Bone marrow (tissue), 2 donors: ENCODE measurements around the gene RBM28.

Experiments used
- DNase-seq, 2 donors: peaks; one replicate each; lab custom pipeline; 2025; lab: John Stamatoyannopoulos, UW

Gene RBM28, protein sequence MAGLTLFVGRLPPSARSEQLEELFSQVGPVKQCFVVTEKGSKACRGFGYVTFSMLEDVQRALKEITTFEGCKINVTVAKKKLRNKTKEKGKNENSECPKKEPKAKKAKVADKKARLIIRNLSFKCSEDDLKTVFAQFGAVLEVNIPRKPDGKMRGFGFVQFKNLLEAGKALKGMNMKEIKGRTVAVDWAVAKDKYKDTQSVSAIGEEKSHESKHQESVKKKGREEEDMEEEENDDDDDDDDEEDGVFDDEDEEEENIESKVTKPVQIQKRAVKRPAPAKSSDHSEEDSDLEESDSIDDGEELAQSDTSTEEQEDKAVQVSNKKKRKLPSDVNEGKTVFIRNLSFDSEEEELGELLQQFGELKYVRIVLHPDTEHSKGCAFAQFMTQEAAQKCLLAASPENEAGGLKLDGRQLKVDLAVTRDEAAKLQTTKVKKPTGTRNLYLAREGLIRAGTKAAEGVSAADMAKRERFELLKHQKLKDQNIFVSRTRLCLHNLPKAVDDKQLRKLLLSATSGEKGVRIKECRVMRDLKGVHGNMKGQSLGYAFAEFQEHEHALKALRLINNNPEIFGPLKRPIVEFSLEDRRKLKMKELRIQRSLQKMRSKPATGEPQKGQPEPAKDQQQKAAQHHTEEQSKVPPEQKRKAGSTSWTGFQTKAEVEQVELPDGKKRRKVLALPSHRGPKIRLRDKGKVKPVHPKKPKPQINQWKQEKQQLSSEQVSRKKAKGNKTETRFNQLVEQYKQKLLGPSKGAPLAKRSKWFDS

DNA sequence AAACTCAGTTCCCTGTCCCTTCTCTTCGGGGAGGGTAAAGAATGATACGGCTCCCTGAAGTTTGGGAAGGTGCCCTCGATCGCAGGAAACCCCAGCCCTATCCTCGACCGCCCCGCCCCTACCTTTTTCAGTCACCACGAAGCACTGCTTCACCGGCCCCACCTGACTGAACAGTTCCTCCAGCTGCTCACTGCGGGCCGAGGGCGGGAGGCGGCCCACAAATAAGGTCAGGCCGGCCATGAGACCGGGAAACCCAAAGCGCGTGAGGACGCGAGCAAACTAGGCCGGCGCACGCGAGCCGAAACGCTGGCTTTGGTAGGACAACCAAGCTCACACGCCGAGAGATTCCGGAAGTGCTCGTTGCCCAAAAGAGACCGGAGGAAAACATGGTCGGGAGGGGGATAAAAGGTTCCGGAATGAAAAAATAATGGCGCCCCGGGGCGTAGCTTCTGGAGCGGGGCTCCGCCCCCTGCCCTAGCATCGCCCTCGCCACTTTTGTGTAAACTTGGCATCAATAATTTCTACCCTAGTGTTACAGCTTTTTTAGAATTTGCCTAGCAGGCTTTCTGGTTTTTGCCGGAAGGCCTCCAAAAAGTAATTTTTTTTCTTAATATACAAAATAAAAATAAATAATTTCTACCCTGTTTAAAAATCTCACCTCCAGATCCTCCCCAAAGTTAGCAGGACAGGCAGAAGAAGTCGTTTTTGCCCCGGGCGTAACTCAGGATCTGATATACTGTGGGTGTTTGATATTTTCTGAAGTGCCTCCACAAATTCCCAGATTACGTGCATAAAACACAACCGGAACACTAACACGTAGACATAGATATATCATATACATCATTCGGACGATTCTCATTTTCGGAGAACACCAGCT is at the start of gene RBM28:
RBM28 (minus strand) TSS at position 355 of the 877 bp plus-strand sequence; CDS start at position 240, 115 bp downstream.
- peak; percentile 63 to 86 for DNase-seq

- DNase-seq, result no peak
These were observed 49.0 kb upstream of the RBM28 start for GRCh38 chr7:128392446-128393327.

DNA sequence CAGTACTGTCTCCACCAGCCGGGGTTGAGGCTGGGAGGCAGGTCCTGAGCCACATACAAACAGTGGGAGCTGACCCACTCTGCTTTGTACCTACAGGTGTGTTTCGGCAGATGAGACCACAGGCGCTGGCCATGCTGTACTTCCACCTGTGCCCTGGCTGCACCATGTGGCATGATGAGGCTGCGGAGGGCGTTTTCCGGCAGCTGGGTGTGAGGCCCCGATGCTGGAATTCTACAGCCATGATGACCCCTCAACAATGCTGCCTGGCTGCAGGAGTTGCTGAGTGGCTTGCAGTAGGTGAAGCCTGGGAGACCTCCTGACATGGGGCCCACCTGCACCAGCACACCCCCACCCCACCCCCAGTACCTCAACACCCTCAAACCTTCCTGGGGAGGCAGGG is 48.1 kb upstream of the RBM28 start:
- no peak for DNase-seq

DNA sequence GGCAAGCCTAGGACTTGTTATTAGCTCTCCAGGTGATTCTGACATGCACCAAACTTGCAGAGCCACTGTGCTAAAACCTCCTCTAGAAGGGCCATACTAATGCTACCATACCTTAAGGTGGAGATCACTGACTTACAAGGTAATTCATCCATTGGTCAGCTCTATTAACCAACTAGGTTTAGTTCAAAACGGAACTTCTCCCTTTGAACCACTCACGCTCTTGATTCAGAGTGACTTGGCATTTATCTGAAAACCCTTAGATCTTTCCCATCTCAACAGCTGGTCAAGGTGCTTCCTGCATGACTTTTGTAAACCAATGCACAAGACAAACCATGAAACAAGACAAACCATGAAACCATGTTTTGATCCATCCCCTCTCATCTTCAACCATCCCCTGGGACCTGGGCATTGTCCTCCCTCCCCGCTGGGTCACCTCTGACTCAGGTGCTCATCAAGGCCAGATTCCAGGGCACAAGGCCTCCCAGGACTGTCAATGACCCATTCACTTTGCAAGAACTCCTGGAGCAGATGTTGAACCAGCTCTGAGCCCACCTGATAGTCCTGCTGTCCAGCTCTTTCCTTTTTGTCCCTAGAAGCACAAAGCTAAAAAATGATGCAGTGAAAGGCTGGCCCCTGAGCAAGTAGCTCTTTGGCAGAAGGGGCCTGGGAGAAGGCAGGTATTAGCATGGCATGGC is 47.3 kb upstream of the RBM28 start:
- DNase-seq, result peak in 1 of 2 donors; percentile 63

DNA sequence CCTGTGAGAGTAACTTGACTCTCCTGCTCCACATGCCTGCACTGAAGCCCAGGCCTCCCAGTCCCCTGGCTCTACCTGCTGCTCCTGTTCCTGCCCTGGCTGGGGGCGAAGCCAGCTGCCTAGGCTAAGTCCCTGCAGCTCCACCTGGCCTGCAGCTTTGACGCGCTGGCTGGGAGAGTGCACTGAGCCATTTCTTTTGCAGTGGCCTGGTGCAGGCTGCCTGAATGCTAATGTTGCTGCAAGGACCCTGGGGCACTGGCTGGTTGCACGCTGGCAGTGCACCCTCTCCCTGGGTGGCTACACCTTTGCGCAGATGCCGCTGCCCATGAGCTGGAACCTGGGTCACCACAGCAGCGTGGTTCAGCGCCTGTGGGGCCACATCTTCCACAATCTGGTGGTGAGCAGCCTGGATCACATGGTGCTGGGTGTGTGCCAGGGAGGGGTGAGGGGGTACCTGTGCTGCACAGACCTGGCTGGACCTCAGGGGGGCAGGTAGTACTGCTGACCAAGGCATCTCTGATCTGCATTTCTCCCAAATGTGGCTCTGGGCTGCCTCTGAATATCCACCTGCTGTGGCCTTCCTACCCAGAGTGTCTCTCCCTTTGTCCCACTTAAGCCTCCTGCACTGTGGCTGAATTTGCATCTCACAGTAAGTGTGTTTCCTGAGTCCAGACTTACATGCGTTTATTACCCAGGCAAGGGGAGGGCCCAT is 46.1 kb upstream of the RBM28 start:
- no peak for DNase-seq

- no peak for DNase-seq
These were observed 45.4 kb upstream of the RBM28 start for GRCh38 chr7:128389085-128389617.

GRCh38 chr7:128388145-128388485 is 44.4 kb upstream of the RBM28 start:
- DNase-seq, result no peak

DNA sequence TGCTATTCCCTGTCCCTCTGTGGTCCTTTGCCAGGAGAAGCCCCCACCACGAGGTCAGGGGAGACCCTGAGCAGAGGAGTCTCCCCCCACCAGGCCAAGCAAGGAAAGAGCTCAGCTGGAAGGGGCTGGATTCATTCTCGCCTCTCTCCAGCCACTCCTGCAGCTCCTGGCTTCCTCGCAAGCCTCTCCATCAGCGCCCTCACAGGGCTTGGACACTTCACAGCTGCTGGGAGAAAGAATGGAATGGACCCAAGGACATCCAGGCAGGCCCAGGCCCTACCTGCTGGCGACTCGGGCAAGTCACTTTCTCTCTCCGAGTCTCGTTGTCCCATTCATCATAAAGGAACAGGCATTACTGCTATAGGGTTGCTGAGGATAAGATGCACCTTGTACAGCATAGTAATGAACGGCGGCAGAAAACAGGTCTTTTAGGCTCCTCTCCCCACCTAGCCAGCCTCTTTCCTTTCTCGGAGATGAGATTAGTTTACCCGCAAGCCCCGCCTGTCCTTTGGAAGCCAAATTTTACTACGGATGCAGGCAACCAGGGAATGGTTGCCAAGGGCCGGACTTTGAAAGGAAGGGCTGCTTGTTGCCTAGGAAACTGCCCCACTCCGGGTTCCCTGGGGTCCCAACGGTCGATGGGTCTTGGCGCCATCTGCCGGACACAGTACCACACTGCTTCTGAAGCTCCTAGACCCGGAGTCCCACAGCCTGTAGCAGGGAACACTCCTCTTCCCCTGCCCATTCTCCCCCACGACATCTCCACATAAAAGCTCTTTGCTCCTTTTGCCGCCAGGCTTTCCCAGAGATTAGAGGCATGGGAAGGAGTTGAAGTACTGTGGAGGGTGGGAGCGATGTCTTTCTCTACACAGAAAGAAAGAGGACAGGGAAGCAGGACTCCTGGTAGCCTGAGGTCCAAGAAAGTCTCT is 43.8 kb upstream of the RBM28 start:
- peak; percentile 37 to 54 for DNase-seq

DNA sequence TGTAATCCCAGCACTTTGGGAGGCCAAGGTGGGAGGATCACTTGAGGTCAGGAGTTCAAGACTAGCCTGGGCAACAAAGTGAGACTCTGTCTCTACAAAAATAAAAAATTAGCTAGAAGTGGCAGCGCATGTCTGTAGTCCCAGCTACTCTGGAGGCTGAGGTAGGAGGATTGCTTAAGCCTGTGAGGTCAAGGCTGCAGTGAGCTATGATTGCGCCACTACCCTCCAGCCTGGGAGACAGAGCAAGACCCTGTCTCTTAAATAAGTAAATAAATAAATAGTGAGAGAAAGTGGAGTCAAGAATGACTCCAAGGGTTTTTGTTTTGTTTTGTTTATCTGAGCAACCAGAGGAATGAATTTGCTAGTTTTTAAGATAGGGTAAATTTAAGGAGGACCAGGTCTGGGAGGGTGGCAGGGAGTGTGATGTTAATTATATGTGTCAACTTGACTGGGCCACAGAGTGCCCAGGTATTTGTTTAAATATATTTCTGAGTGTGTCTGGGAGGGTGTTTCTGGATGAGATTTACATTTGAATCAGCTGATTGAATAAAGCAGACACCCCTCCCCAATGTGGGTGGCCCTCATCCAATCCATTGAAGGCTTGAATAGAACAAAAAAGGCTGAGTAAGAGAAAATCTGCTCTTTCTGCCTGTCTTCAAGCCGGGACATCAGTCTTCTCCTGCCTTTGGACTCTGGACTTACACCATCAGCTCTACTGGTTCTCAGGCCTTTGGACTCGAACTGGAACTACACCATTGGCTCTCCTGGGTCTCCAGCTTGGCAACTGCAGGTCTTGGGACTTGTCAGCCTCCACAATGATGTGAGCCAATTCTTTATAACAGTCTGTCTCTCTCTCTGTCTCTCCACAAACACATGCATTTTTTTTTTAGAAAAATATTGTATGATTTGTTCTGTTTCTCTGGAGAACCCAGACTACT is 42.5 kb upstream of the RBM28 start:
- DNase-seq, result no peak

DNA sequence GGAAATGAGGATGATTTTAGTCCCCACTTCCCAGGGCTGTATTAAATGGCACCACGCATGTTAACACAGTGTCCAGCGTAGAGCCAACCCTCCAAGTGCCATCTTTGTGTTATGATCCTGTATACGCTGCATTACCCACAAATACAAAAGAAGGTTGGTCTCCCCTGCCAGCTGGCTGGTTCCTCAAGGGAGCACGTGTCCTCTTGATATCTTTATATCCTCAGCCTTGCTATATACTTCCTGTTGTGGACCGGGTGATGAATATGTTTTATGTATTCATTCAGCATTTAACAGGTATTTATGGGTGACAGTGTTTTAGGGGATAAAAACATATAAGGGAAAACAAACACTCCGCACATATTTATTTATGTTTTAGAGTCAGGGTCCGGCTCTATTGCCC is 41.0 kb upstream of the RBM28 start:
- peak in 1 of 2 donors; percentile 40 for DNase-seq

- no peak for DNase-seq
These were observed 40.1 kb upstream of the RBM28 start for GRCh38 chr7:128383776-128384175.

DNA sequence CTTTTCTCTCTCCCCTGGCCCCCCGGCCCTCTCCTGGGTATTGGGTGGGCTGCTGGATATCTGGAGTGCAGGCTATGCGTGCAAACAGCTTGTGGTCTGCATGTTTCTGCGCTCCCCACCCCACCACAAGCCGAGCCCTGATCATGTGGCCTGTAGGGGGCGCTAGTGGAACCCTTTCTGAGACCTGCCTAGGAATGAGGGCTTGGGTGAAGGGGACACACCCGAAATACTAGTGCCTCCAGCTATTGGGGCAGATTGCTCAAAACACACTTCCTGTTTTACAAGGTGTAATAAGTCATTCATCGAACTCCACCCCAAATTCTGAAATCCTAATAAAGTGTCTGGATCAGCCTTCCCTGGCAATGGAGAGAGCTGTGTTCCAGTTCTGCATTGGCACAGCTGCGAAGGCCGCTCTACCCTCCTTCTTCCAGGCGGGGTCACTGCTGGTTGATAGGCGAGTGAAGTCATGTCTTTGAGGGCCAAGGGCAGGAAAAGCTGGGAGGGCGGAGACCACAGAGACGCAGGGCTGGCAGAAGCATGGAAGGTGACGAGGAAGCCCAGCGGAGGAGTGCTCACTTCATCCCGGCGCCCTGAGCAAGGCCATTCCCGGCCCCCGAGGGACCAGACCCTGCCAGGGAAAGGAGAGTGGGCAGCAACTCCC is 37.6 kb upstream of the RBM28 start:
- DNase-seq, result no peak

GRCh38 chr7:128380483-128381106 is 36.9 kb upstream of the RBM28 start:
- DNase-seq, result no peak

DNA sequence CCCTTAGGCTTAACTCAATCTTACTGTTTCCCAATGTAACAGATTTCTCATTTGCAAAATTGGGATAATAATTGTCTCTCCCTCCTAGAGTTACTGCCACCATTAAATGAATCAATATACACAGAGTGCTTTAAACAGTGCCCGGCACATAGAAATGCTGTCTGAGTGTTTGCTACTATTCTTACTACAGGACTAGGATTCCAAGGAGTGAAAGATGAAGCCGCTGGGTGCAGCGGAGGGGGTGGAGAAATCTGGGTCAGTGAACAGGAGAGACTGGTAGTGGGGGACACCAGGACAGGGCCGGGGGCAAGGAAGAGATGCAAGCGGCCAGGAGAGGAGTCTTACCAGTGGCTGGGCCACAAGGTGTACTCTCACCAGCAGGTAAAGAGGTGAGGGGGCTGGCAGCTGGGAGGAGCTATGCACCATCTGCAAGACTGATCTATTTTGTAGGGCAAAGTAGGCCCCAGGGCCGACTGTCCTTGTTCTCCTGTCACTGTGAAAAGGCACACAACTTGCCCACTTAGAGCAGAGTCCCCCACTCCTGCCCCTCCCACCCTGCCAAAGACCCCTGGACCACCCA is 36.3 kb upstream of the RBM28 start:
- no peak for DNase-seq

GRCh38 chr7:128378637-128379036 is 34.9 kb upstream of the RBM28 start:
- no peak for DNase-seq

- DNase-seq, result no peak
These were observed 32.4 kb upstream of the RBM28 start for GRCh38 chr7:128376077-128376476.
